Measurements from ENCODE around the gene FCRLA.

DNA sequence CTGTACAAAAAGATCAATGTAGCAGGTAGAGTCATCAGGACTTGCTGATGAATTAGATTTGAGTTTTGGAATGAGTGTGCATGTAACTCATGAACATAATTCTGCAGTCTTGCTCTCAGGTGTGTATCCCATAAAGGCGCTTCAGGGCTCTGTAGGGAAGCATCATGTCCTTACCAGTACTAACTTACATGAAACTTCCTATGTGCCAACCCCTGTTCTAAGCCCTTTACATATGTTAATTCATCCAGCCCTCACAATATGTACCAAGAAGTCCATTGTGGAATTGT, 12.2 kb downstream of the FCRLA start:
- TF ChIP-seq, protein P1, sequence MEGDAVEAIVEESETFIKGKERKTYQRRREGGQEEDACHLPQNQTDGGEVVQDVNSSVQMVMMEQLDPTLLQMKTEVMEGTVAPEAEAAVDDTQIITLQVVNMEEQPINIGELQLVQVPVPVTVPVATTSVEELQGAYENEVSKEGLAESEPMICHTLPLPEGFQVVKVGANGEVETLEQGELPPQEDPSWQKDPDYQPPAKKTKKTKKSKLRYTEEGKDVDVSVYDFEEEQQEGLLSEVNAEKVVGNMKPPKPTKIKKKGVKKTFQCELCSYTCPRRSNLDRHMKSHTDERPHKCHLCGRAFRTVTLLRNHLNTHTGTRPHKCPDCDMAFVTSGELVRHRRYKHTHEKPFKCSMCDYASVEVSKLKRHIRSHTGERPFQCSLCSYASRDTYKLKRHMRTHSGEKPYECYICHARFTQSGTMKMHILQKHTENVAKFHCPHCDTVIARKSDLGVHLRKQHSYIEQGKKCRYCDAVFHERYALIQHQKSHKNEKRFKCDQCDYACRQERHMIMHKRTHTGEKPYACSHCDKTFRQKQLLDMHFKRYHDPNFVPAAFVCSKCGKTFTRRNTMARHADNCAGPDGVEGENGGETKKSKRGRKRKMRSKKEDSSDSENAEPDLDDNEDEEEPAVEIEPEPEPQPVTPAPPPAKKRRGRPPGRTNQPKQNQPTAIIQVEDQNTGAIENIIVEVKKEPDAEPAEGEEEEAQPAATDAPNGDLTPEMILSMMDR (IDR thresholded peaks at IDR 0.05; ENCODE audit: extremely low read depth in 1 of 2, insufficient read depth in 1 of 2, low read depth in 1 of 2, low read length in 2 of 2), result no peak
- TF ChIP-seq POLR2A (IDR thresholded peaks at IDR 0.05; ENCODE audit: low read depth, low read length) (no peak), EZH2 (IDR thresholded peaks at IDR 0.05; ENCODE audit: borderline replicate concordance, low read depth, low read length, severe bottlenecking) (no peak)

Data from endothelial cell of umbilical vein (primary cell).